Measurements from ENCODE around the gene BAG3.
A peak's percentile ranks its signal among the peaks of the same experiment; 100 is the strongest.

BAG3 gene

DNA sequence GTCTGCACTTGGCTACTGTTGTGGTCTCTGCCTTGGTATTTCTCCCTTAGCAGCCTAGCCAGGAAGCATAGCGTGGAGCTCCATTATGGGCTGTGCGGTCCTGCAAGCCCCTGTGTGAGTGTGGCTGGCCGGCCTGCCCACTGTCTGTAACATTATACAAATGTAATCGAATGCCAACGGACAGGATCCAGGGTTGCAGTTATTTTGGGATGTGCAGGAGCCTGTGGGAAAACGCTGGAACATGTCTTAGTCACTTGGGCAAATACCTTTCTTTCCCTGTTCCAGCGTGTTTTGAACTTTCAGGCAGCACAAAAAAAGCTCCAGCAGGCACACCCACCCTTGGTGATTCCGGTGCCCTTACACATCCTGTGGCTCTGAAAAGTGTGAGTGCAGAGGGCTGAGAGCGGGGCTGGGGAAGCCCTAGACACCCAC, 29.5 kb downstream of the BAG3 start:
- Histone ChIP-seq H3K36me3 (ENCODE audit: insufficient read depth) (peaks cover 3% of the 10 kb centered on the region; the same call in 1 of the 2 replicates), H3K4me1 (ENCODE audit: low read depth, poor library complexity, severe bottlenecking) (peaks cover 18% of the 10 kb centered on the region), H3K4me2 (no peak overlapping the region), H2AFZ (ENCODE audit: low read depth) (no peak overlapping the region), H3K79me2 (ENCODE audit: insufficient read depth, low read depth) (no peaks in the 10 kb centered on the region), H3K27me3 (ENCODE audit: insufficient read depth, low read depth) (no peaks in the 10 kb centered on the region), H4K20me1 (ENCODE audit: insufficient read depth) (no peaks in the 10 kb centered on the region), H3K4me3 (IDR thresholded peaks at IDR 0.05; ENCODE audit: insufficient read depth, low read depth, low read length) (no peak overlapping the region), H3K9ac (no peak overlapping the region), H3K27ac (no peak overlapping the region)
- no peak for TF ChIP-seq CTCF (conservative IDR thresholded peaks at IDR 0.05; ENCODE audit: low read depth, low read length)

- Histone ChIP-seq H4K20me1 (ENCODE audit: insufficient read depth) (no peaks in the 10 kb centered on the region), H2AFZ (ENCODE audit: low read depth) (no peak overlapping the region), H3K36me3 (ENCODE audit: insufficient read depth) (no peaks in the 10 kb centered on the region), H3K4me1 (ENCODE audit: low read depth, poor library complexity, severe bottlenecking) (no peaks in the 10 kb centered on the region), H3K27ac (no peak overlapping the region), H3K27me3 (ENCODE audit: insufficient read depth, low read depth) (no peaks in the 10 kb centered on the region), H3K9ac (no peak overlapping the region), H3K79me2 (ENCODE audit: insufficient read depth, low read depth) (no peaks in the 10 kb centered on the region), H3K4me3 (IDR thresholded peaks at IDR 0.05; ENCODE audit: insufficient read depth, low read depth, low read length) (no peak overlapping the region), H3K4me2 (no peak overlapping the region)
- TF ChIP-seq CTCF (conservative IDR thresholded peaks at IDR 0.05; ENCODE audit: low read depth, low read length), result peak; percentile 93
Measured at GRCh38 chr10:119686465-119687191, 35.4 kb downstream of the BAG3 start.

DNA sequence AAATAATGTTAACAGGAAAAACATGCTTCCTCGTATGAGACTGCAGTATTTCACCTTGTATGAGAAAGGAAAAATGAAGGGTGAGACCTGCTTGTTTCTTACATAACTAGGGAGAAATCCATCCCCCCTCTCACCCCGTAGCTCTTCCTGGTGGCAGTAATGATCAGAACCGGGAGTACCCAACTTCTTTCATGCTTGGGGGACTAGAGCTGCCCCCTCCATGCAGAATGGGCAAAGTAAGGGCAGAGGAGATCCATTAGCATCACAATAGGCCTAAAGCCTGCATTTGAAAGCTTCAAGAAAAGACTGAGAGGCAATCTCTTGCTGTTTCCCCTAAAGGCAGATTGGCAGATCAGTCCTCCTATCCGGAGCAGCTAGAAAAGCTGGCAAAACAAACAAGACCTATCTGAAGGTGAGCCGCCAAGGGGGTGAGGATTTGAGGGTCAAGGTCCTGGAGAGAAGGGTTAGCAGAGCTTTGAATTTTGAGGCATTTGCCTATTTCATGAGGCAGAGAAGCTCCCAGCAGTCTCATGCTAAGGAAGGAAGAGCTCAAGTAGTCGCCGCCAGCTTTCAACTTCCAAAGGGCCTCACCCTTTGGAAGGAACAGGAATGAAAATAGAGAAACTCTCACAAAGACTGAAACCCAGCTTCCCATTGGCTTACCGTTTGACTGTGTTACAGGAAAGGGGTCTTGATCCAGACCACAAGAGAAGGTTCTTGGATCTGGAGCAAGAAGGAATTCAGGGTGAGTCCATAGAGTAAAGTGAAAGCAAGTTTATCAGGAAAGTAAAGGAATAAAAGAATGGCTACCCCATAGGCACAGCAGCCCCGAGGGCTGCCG, 36.2 kb downstream of the BAG3 start:
- Histone ChIP-seq H3K36me3 (ENCODE audit: insufficient read depth) (no peaks in the 10 kb centered on the region), H4K20me1 (ENCODE audit: insufficient read depth) (no peaks in the 10 kb centered on the region), H2AFZ (ENCODE audit: low read depth) (no peak overlapping the region), H3K79me2 (ENCODE audit: insufficient read depth, low read depth) (no peaks in the 10 kb centered on the region), H3K9ac (no peak overlapping the region), H3K27me3 (ENCODE audit: insufficient read depth, low read depth) (no peaks in the 10 kb centered on the region), H3K4me2 (no peak overlapping the region), H3K27ac (no peak overlapping the region), H3K4me3 (IDR thresholded peaks at IDR 0.05; ENCODE audit: insufficient read depth, low read depth, low read length) (no peak overlapping the region), H3K4me1 (ENCODE audit: low read depth, poor library complexity, severe bottlenecking) (no peaks in the 10 kb centered on the region)
- no peak for TF ChIP-seq CTCF (conservative IDR thresholded peaks at IDR 0.05; ENCODE audit: low read depth, low read length)

- no peak for TF ChIP-seq CTCF (conservative IDR thresholded peaks at IDR 0.05; ENCODE audit: low read depth, low read length)
- no peak overlapping the region for H3K4me3 ChIP-seq (IDR thresholded peaks at IDR 0.05; ENCODE audit: insufficient read depth, low read depth, low read length)
- H2AFZ ChIP-seq (ENCODE audit: low read depth), result no peak overlapping the region
- H3K4me1 ChIP-seq (ENCODE audit: low read depth, poor library complexity, severe bottlenecking), result no peaks in the 10 kb centered on the region
- H3K27ac ChIP-seq, result no peak overlapping the region
- no peaks in the 10 kb centered on the region for H4K20me1 ChIP-seq (ENCODE audit: insufficient read depth)
- H3K79me2 ChIP-seq (ENCODE audit: insufficient read depth, low read depth), result no peaks in the 10 kb centered on the region
- H3K9ac ChIP-seq, result no peak overlapping the region
- no peak overlapping the region for H3K4me2 ChIP-seq
- no peaks in the 10 kb centered on the region for H3K36me3 ChIP-seq (ENCODE audit: insufficient read depth)
- no peaks in the 10 kb centered on the region for H3K27me3 ChIP-seq (ENCODE audit: insufficient read depth, low read depth)
Measured at GRCh38 chr10:119688033-119688508, 36.9 kb downstream of the BAG3 start.
